GM18502 (cell line): Measurements from ENCODE around the gene SUCO.
"Not testable (repeated sequence)": the region's sequence is repeated elsewhere in the genome, so short reads cannot be mapped to it uniquely, and the experiment has no call there.

ENCODE experiments used
- ATAC-seq: cut with Tn5 transposase; IDR thresholded peaks from one replicate; pipeline ENCODE4 v1.9.1; 2021; ENCODE audit warnings: mild to moderate bottlenecking; ENCODE audit not compliant: unreplicated experiment, poor library complexity

Gene SUCO

DNA sequence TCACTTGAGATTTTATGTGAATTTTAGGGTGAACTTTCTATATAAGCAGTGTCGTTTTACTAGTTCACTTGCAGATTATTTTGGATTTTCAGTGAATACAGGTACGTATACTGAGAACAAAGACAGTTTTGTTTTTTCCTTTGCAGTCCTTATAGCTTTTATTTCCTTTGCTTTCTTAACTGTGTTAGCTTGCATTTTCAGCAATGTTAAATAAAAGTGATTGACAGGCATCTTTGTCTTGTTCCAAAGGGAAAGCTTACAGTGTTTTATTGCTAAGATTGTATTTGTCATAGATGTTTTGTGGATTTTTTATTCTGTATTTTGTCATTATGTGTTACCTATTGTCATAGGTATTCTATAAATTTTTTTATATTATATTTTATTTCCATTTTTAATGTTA is 72.7 kb downstream of the SUCO start:
- ATAC-seq = no peak

DNA sequence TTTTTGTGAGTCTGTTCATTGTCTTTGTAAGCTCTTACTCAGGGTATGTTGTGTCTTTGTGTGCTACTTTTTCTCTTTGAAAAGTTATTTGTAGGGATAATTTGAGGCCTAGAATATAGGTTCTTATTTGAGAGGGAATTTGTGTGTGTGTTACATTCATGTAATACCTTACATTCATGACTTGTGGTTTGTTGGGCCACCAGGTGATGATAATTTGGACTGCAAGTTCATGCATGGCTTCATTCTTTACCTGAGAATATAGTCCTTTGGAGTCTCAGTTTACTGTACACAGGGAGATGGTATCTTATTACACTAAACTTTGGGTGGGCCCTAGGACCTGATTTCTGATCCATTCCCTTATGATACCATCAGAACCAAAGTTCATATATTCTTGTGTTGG is 74.2 kb downstream of the SUCO start:
- no peak for ATAC-seq

DNA sequence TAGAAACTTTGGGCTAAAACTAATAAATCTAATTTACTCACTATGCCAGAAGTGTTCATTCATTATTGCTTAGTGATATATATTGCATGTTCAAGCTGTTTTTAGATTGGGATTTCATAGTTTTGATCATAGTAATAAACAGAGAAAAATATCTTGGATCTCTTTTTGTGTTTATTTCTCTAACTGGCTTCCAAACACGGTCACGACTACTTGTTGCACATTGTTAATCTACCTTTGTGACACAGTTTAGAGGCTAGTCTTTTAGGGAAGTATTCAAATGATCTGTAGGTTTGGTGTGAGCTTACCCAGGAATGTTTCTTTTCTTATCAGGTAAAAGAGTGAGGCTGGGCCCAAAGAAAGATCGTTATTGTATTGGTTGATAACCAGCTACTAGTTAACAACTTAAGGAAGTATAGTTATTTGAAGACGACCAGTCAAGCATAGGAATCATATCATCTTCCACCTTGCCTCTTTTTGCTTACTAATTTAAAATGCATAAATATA is 75.2 kb downstream of the SUCO start:
- no peak for ATAC-seq

DNA sequence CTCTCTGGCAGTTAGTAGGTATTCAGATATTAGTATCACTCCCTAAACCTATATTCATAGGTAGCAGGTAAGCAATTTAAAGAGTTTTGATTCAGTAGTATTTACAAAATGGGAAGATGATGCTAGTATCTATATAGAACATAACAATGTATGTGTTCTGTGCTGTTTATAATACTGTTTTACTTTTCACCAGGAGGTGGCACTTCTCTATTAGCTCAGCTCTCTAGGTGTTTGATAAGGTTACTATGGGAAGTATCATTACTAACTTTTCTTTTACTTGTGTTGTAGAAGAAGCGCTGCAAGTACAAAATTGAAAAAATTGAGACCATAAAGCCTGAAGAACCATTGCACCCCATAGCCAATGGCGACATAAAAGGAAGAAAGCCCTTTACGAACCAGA is 76.6 kb downstream of the SUCO start:
- no peak for ATAC-seq

DNA sequence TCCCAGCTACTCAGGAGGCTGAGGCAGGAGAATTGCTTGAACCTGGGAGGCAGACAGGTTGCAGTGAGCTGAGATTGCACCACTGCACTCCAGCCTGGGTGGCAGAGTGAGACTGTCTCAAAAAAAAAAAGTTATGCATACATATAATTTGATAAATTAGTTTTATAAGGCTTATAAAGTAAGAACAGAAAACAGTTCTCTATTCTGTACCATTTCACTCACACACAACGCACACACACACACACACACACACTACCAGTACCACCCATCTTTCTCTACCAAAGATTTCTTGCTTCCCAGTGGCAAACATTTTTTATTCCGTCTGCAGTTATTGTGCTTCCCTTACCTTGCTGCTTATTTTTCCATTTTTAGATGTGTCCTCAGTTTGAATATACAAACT is 79.5 kb downstream of the SUCO start:
- no peak for ATAC-seq

DNA sequence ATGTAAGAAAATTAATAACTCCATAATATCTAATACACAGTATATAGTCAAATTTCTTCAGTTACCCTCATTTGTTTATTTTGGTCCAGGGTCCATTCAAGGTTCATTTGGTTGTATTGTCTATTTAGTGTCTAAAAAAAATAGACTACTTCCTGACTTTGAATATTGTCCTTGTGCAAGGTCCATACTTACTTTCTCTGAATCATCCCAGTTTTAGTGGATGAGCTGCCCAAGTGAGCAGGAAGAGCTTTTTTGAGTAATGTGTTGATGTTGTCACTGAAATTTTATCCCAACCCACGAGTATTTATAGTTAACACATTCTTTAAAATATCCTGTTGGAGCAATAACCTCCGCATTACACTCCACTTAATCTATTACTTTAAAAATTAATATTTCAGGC is 80.3 kb downstream of the SUCO start:
- ATAC-seq = no peak

DNA sequence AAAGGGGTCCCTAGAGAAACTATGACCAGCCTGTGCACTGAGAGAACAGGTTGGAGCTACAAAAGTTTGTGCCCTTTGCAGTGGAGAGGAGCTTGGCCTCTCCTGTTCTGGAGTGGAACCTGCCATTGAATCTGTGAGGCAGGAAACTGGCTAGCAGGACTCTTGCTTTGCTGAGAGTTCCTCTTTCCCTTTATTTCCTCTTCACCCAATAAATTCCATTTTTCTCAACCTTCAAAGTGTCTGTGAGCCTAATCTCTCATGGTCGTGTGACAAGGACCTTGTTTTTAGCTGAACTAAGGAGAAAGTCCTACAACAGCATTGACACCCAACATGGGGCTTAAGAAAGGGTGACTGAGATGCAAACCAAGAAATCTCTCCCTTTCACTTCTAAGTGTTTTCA is 83.2 kb downstream of the SUCO start:
- no peak for ATAC-seq

DNA sequence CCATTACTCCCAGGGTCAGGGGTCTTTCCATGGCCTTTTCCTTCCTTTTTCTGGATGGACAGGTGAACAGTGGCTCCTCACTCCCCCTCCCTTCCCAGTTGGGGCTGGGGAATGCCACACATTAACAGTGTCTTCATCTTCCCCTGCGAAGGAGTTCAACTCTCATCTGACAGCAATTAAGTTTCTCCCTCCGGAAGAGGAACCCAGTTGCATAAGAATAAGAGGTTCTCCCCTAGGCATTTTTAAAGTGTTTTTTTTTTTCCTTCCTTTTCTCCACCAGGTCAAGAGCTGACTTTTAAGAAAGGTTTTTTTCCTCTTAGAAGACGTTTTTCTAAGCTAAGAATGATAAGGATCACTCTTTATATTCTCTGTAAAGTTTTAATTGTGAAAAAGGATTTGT is 83.7 kb downstream of the SUCO start:
- ATAC-seq = no peak

DNA sequence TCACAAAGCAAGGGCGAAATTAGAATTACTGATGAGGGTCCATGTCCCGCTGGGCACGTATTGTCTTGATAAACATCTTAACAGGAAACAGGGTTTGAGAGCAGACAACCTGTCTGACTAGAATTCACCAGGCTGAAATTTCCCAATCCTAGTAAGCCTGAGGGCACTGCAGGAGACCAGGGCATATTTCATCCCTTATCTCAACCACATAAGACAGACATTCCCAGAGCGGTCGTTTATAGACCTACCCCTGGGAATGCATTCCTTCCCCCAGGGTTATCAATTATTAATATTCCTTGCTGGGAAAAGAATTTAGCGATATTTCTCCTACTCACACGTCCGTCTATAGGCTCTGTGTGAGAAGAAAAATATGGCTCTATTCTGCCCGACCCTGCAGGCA is 87.7 kb downstream of the SUCO start:
- ATAC-seq = not testable (repeated sequence)

DNA sequence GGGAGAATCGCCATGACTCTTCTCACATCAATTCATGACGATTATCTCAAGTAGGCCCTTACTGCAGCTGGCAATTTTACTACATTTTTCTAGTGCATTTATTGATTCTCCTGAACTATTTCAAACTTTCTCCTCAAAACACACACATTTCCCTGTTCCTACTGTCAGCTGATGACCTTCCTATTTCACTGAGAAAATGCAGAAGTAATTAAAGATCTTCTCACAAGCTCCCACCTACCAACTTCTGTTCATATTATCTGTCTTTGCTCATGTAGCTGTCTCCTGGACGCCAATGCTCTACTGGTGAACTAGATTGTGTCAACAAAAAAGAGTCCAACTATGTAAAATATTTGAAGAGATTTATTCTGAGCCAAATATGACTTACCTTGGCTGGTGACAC is 89.6 kb downstream of the SUCO start:
- ATAC-seq = no peak

DNA sequence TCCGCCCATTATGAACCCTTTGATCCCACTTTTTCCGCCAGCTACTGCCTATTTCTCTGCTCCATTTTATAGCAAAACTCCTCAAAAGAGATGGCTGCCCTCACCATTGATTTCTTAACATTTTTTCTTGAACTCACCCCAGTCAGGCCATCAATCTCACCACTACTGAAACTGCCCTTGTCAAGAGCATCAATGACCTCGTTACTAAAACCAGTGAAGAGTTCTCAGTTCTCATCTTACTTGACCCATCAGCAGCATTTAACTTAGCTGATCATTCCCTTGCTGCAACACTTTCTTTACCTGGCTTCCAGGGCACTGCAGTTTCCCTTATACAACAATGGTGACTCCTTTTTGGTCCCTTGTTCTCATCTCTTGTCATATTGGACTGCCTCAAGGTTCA is 90.8 kb downstream of the SUCO start:
- no peak for ATAC-seq

DNA sequence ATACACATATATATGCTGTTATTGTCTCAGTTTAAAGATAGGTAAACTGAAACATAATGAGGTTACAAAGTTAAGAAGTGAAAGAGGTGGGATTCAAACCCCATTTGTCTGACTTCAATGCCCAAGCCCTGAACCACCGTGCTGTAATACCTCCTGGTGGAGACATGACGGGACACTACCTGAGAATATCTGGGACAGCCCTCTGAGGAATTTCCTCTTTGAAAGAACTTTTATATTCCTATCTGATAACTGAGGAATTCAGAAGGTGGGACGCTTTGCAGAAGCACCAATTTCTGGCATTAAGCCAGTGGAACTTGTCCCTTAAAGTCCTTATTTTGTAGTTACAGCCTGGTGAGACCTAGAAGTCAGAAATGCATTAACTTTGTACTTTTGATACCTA is 93.9 kb downstream of the SUCO start:
- ATAC-seq = no peak

DNA sequence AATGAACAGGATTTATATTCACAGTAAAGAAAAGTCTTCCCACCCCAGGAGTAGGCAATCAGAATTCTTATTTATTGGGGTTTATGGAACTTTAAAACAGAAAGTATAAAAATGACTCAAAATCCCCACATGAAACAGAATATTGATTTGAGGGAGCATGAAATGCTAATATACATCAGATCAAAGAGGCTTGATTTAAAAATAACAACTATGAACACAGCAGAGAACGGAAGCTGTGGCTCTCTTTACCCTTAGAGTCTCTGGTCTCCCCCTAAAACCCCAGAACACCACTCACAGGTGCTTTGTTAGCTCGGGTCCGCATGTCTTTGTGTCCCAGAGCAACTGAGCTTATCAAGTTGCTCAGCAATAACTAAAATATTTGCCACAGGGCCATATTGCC is 94.8 kb downstream of the SUCO start:
- ATAC-seq = no peak

DNA sequence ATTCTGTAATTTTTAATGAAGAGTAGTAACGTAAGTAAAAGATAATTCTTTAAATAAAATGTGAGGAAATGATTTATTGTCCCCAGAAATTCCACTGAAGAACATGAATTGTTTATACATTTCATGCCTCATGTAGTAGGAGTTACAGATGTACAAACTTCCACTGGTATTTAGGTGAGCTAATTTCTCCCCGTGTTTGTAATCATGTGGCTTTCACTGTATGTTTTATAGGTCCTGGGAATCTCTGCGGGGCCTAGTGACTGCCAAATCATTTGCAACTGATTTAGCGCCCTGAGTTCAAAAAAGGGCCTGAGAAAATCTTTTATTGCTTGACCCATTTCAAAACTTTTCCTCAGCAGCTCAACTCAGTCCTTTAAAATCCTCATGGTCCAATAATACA is 95.5 kb downstream of the SUCO start:
- ATAC-seq = no peak

DNA sequence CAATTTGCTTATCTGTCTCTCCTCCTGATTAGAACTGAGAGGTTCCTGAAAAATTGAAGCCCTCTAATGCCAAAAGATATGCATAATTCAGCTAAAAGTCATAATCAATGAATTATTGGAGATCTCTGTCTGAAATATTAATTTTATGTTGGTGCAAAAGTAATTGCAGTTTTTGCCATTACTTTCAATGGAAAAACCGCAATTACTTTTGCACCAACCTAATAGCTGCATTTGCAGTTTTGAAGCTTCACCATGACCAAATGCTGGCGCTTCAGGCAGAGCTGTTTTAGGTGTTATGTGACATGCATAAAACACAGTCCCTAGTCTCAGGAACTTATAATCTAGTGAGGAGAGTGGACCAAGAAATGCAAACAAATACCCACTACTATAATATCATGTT is 96.2 kb downstream of the SUCO start:
- no peak for ATAC-seq

DNA sequence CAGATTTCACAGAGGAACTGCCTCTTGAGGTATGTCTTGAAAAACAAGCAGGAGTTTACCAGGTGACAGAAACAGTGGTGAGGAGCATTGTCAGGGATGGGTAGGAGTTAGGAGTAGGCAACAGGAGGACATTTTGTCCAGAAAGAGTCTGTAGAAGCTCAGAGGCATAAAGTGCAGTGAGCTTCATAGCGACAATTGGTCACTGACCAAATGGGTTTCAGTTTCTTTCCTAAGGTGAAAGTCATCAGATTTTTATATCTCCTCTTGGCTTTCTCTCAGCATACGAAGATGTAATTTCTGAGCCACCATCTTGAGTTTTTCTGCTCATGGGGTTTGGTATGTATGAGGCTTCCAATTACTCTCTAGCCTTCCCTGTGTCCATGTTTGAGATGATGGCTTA is 96.7 kb downstream of the SUCO start:
- no peak for ATAC-seq

DNA sequence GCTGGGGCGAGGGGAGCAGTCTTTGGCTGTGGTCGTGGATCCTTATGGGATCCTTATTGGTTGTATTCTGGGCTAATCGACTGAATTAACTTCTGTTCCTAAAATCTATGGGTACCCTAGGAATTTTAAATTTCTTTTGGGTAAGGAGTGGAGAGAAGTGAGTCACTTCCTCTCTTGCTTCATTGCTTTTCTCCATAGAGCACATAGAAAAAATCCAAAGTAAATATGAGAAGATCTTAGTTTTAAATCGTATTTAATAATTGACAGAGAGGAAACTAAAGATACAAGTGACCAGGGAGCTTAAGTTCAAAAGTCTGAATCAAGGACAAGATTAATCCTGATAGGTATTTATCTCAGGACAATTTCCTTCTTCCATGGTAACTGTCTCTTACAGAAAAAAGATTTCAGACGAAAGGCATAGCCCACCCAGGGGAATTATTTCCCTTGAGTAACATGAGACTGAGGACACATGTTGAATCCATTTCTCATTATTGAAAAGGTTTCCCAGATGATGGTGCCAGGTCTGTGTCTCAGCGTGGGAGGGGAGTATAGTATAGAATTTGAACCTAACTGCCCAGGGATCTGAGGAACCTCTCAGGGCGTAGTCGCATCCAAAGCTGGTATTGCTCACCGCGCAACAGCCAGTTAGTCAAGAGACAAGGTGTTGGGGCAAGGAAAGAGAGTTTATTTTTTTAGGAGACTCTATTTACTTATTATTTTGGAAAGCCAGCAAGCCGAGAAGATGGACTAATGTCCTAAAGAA is 97.3 kb downstream of the SUCO start:
- no peak for ATAC-seq

DNA sequence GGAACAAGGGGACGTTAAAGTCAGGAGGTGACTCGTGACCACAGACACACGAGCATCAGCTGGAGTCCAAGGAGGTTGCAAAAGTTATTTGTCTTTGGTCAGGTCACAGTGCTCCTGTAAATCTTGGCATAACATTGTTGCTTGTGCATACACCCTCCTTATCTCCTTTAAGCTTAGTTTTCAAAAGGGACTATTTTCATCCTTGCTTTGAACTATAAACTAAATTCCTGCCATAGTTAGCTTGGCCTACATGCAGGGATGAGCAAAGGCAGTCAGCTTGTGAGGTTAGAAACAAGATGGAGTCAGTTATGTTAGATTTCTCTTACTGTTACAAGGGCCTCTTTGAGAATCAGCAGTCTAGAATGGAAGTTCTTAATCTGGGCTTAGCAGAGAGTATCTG is 97.9 kb downstream of the SUCO start:
- ATAC-seq = no peak

DNA sequence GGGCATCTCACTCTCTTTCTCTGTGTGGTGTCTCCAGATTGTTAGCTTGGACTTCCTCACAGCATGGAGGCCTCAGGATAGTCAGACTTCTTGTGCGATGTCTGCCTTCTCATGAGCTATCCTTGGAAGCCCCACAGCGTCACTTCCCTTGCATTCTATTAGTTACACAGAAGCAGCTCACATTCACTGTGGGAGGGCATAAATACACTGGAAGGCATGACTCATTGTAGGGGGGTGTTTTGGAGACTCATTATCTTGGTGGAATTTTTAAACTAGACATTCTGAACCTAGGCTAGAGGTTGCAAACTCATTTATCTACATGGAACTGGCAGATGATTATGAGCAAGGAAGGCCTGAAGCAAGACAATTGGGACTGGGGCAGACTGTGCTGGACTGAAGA is 104.6 kb downstream of the SUCO start:
- ATAC-seq = no peak

DNA sequence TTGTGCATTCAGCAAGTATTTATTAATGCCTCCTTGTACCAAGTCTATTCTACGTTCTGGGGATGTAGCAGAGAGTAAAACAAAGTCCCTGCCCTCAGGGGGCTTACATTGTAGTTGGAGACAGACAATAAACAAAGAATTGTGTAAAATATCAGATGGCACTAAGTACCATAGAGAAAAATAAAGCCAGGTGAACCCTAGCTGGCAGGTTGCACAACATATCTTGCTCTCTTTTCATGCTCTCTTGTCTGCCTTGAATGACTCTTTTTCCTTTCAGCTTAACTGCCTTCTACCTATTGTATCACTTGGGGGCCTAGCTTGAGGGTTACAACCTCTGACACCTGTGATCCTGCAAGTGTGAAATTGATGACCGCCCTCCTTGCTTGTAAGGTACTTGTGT is 105.3 kb downstream of the SUCO start:
- no peak for ATAC-seq

DNA sequence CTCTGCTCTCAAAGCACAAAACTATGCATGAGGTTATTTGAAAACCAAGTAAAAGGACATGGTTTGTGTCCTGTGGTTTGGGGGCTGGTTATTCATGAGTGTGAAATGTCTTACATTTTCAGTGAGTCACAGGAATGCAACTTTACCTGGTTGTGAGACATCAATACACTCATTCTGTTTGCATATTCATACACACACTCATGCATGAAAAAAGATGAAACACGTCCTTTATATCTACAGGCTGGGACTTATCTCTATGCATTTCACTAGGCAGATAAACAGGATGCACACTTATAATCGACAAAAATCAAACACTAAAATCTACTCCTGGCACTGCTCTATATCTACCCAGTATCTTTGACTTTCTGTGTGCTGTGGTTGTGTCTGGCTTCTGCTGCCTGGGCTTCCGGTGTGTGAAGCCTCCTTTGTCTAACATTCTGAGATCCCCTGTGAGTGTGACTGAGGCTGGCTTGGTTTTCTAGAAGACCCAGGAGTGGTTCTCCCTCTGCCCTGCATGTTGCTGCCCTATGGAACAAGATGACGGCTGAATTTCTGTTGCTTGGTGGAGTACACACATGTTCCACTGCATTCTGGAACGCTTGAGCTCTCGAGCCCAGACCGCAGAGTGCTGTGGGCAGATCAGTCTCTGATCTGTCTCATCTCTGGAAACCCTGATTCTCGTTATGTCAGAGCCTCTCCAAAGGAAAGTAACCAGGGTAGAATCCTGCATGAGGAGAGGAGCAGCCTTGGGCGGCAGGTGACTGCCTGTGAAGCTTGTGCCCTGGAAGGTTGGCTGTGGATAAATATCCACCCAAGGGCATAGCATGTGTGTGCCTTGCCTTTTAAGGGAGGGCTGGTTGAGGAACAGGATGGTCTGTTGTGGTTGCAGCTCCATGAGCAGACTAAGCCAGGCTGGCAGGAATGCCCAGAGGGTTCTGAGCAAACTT is 106.2 kb downstream of the SUCO start:
- ATAC-seq = peak; percentile 75

DNA sequence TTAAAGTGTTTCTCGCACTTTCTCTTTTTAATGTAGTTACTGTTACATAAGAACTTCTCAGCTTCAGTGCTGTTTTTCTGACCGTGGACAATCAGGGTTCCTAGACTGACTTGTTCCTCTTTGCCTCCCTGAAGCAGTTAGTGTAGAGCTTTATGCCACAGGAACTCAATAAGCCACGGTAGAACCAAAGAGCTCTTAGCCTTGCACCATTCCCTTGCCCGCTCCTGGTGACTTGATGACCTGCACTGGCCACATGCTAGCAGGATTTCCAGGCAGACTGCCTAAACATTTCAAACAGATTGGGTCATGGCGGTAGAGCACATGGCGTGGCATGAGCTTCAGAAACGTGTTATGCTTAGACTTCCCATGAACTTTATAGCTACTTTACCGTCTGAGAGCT is 107.2 kb downstream of the SUCO start:
- ATAC-seq = no peak
